IMR-90 (cell line): ENCODE measurements around the gene ZDHHC1.

Experiments
- BHLHE40 ChIP-seq: fragments of 150-350 bp; IDR thresholded peaks from 2 replicates; pipeline ENCODE4 v1.6.1; 2016; ENCODE audit warnings: mild to moderate bottlenecking, low read depth, low read length
- ELK1 ChIP-seq: fragments of 150-350 bp; IDR thresholded peaks from 2 replicates; pipeline ENCODE4 v1.6.1; 2016; ENCODE audit warnings: low read depth, mild to moderate bottlenecking, low read length, moderate library complexity, borderline replicate concordance
- FOS ChIP-seq: fragments of 150-350 bp; IDR thresholded peaks from 2 replicates; pipeline ENCODE4 v1.6.1; 2016; ENCODE audit warnings: low read depth, low read length
- MAZ ChIP-seq: IDR thresholded peaks from 2 replicates; pipeline ENCODE4 v1.6.1; 2012; ENCODE audit warnings: low read depth, mild to moderate bottlenecking, low read length, improper control_type of control experiment, moderate library complexity, borderline replicate concordance
- MXI1 ChIP-seq: IDR thresholded peaks from 2 replicates; pipeline ENCODE4 v1.6.1; 2012; ENCODE audit warnings: low read depth, mild to moderate bottlenecking, low read length, moderate library complexity, borderline replicate concordance
- POLR2A ChIP-seq: IDR thresholded peaks from 2 replicates; pipeline ENCODE4 v1.6.1; 2012; ENCODE audit warnings: mild to moderate bottlenecking, low read depth, low read length
- RAD21 ChIP-seq: IDR thresholded peaks from 2 replicates; pipeline ENCODE4 v1.6.1; 2012; ENCODE audit warnings: low read length, improper control_type of control experiment
- RCOR1 ChIP-seq: IDR thresholded peaks from 2 replicates; pipeline ENCODE4 v1.6.1; 2012; ENCODE audit warnings: mild to moderate bottlenecking, low read length, improper control_type of control experiment; ENCODE audit not compliant: insufficient replicate concordance
- TF ChIP-seq, protein P1 (sequence below): conservative IDR thresholded peaks from 2 replicates; pipeline ENCODE4 v1.5.1; 2012; ENCODE audit warnings: mild to moderate bottlenecking, low read depth, low read length, improper control_type of control experiment
- TF ChIP-seq, protein P2 (sequence below): fragments of 150-350 bp; IDR thresholded peaks from 2 replicates; pipeline ENCODE4 v1.6.1; 2017; ENCODE audit warnings: mild to moderate bottlenecking, antibody characterized with exemption, low read length, low read depth

DNA sequence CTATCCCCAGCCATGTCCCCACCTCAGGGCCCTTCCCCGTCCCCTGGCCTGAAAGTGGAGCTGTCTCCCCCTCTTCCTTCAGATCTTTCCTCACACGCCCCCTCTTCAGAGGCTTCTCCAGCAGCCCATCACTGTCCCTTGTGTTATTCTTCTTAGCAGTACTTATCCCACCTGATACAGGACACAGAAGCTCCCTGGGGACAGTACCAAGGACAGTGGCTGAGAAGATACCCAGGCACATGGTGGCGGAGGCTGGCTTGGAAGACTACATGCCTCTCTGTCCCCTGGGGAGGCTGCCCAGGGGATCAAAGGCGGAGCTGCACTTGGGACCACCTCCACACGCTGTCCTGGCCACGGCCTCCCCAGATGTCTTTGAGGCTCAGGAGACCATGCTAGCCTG lies 38.6 kb upstream of the ZDHHC1 start:
- TF ChIP-seq, protein P1, sequence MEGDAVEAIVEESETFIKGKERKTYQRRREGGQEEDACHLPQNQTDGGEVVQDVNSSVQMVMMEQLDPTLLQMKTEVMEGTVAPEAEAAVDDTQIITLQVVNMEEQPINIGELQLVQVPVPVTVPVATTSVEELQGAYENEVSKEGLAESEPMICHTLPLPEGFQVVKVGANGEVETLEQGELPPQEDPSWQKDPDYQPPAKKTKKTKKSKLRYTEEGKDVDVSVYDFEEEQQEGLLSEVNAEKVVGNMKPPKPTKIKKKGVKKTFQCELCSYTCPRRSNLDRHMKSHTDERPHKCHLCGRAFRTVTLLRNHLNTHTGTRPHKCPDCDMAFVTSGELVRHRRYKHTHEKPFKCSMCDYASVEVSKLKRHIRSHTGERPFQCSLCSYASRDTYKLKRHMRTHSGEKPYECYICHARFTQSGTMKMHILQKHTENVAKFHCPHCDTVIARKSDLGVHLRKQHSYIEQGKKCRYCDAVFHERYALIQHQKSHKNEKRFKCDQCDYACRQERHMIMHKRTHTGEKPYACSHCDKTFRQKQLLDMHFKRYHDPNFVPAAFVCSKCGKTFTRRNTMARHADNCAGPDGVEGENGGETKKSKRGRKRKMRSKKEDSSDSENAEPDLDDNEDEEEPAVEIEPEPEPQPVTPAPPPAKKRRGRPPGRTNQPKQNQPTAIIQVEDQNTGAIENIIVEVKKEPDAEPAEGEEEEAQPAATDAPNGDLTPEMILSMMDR = no peak
- TF ChIP-seq, protein P2, sequence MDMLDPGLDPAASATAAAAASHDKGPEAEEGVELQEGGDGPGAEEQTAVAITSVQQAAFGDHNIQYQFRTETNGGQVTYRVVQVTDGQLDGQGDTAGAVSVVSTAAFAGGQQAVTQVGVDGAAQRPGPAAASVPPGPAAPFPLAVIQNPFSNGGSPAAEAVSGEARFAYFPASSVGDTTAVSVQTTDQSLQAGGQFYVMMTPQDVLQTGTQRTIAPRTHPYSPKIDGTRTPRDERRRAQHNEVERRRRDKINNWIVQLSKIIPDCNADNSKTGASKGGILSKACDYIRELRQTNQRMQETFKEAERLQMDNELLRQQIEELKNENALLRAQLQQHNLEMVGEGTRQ = no peak
- no peak for TF ChIP-seq RAD21
- TF ChIP-seq POLR2A = no peak
- no peak for TF ChIP-seq BHLHE40
- TF ChIP-seq FOS = no peak
- TF ChIP-seq RCOR1 = no peak
- no peak for TF ChIP-seq MXI1
- no peak for TF ChIP-seq MAZ
- TF ChIP-seq ELK1 = no peak
